HEK293T (cell line): ENCODE data around the gene BOD1.

Experiments used
- CTCF ChIA-PET: fragments of 350-600 bp; formaldehyde crosslinking; extraction: SDS; loops from one replicate; lab custom pipeline; 2021; ENCODE audit warnings: antibody characterized with exemption, inconsistent platforms; lab: Yijun Ruan, JAX
- POLR2A ChIA-PET: fragments of 350-600 bp; formaldehyde crosslinking; extraction: SDS; loops from one replicate; lab custom pipeline; 2020; ENCODE audit warnings: antibody characterized with exemption, inconsistent platforms; lab: Yijun Ruan, JAX
- DNase-seq: peaks from one replicate; pipeline ENCODE4 v3.0.0; 2012; ENCODE audit warnings: mixed read lengths; ENCODE audit errors: extremely low spot score
- ARNT ChIP-seq: fragments of 450-650 bp; IDR thresholded peaks from 2 replicates; pipeline ENCODE4 v1.6.1; 2017; ENCODE audit warnings: mild to moderate bottlenecking
- BHLHE40 ChIP-seq: fragments of 450-650 bp; IDR thresholded peaks from 2 replicates; pipeline ENCODE4 v1.6.1; 2016; ENCODE audit warnings: mild to moderate bottlenecking, moderate library complexity, borderline replicate concordance
- CTBP1 ChIP-seq: fragments of 450-650 bp; IDR thresholded peaks from 2 replicates; pipeline ENCODE4 v1.6.1; 2016; ENCODE audit warnings: borderline replicate concordance
- ELF4 ChIP-seq: fragments of 450-650 bp; IDR thresholded peaks from 2 replicates; pipeline ENCODE4 v1.6.1; 2017; ENCODE audit warnings: antibody characterized with exemption
- FOXA1 ChIP-seq: fragments of 450-650 bp; IDR thresholded peaks from 2 replicates; pipeline ENCODE4 v1.6.1; 2016; ENCODE audit warnings: mild to moderate bottlenecking
- FOXM1 ChIP-seq: fragments of 450-650 bp; IDR thresholded peaks from 2 replicates; pipeline ENCODE4 v1.6.1; 2017; ENCODE audit warnings: mild to moderate bottlenecking, borderline replicate concordance
- HDGF ChIP-seq: fragments of 450-650 bp; IDR thresholded peaks from 2 replicates; pipeline ENCODE4 v1.6.1; 2017; ENCODE audit warnings: antibody characterized with exemption, borderline replicate concordance
- L3MBTL2 ChIP-seq: fragments of 450-650 bp; conservative IDR thresholded peaks from 2 replicates; pipeline ENCODE4 v1.6.1; 2016; ENCODE audit warnings: mild to moderate bottlenecking
- LEF1 ChIP-seq: fragments of 450-650 bp; IDR thresholded peaks from 2 replicates; pipeline ENCODE4 v1.6.1; 2017; ENCODE audit warnings: mild to moderate bottlenecking, borderline replicate concordance
- NFRKB ChIP-seq: fragments of 450-650 bp; IDR thresholded peaks from 2 replicates; pipeline ENCODE4 v1.6.1; 2016; ENCODE audit warnings: mild to moderate bottlenecking, moderate library complexity
- PKNOX1 ChIP-seq: fragments of 450-650 bp; IDR thresholded peaks from 2 replicates; pipeline ENCODE4 v1.6.1; 2016
- SP1 ChIP-seq: fragments of 450-650 bp; IDR thresholded peaks from 2 replicates; pipeline ENCODE4 v1.6.1; 2017
- SUZ12 ChIP-seq: fragments of 450-650 bp; IDR thresholded peaks from 2 replicates; pipeline ENCODE4 v1.6.1; 2016; ENCODE audit warnings: mild to moderate bottlenecking
- TARDBP ChIP-seq: fragments of 450-650 bp; IDR thresholded peaks from 2 replicates; pipeline ENCODE4 v1.6.1; 2016
- ZNF384 ChIP-seq: fragments of 450-650 bp; IDR thresholded peaks from 2 replicates; pipeline ENCODE4 v1.6.1; 2016

BOD1 gene

GRCh38 chr5:173615884-173616576 lies 420 bp downstream of the BOD1 start:
- no peak for TF ChIP-seq ELF4
- TF ChIP-seq FOXA1, result no peak
- TF ChIP-seq BHLHE40, result no peak
- TF ChIP-seq SUZ12, result no peak
- TF ChIP-seq HDGF, result no peak
- no peak for TF ChIP-seq ZNF384
- TF ChIP-seq SP1, result no peak
- TF ChIP-seq LEF1, result no peak
- no peak; the same call in 1 of the 2 replicates for TF ChIP-seq L3MBTL2
- TF ChIP-seq PKNOX1, result no peak
- DNase-seq, result peak; percentile 78
- ChIA-PET CTCF (interaction anchor here (0.6 to 2.5 kb wide), 18 partner anchors 9 to 701 kb away, joined by 3 to 16 read pairs (median 4); no protein-coding TSS in a partner anchor), POLR2A (interaction anchor here (0.7 to 4.6 kb wide), 12 partner anchors 19 to 1136 kb away, joined by 3 to 28 read pairs (median 3); partner anchors contain the start of gene STC2)

- CTCF ChIA-PET, result interaction anchor here (1.6 kb wide), 1 partner anchor 697 kb away, joined by 6 read pairs; no protein-coding TSS in a partner anchor
- TF ChIP-seq ELF4 (no peak), L3MBTL2 (no peak), HDGF (no peak), ARNT (no peak), PKNOX1 (no peak), SUZ12 (no peak)
- POLR2A ChIA-PET, result interaction anchor here (0.9 to 4.6 kb wide), 2 partner anchors 304 to 359 kb away, joined by 3 to 28 read pairs; no protein-coding TSS in a partner anchor
- DNase-seq, result no peak
These were observed 1.9 kb downstream of the BOD1 start for GRCh38 chr5:173614591-173614990.

GRCh38 chr5:173613433-173614159 lies 2.9 kb downstream of the BOD1 start:
- POLR2A ChIA-PET, result no interaction called here
- CTCF ChIA-PET, result interaction anchor here (0.9 kb wide), 1 partner anchor 547 kb away, joined by 3 read pairs; no protein-coding TSS in a partner anchor
- no peak for DNase-seq
- TF ChIP-seq SUZ12 (no peak), SP1 (no peak), L3MBTL2 (no peak), FOXA1 (no peak), PKNOX1 (no peak), ZNF384 (no peak), TARDBP (no peak), NFRKB (no peak), BHLHE40 (no peak)

- CTCF ChIA-PET, result interaction anchor here (0.9 kb wide), 1 partner anchor 548 kb away, joined by 3 read pairs; no protein-coding TSS in a partner anchor
- no peak for DNase-seq
- POLR2A ChIA-PET, result no interaction called here
- no peak for TF ChIP-seq ZNF384
- TF ChIP-seq ARNT, result no peak
- TF ChIP-seq ELF4, result no peak
- no peak for TF ChIP-seq FOXM1
- TF ChIP-seq TARDBP, result no peak
- TF ChIP-seq PKNOX1, result no peak
- no peak for TF ChIP-seq HDGF
These were observed 3.5 kb downstream of the BOD1 start for GRCh38 chr5:173612948-173613347.

GRCh38 chr5:173611706-173612105 lies 4.7 kb downstream of the BOD1 start:
- POLR2A ChIA-PET, result no interaction called here
- TF ChIP-seq FOXM1, result no peak
- no peak for TF ChIP-seq LEF1
- no peak for TF ChIP-seq TARDBP
- TF ChIP-seq ELF4, result no peak
- TF ChIP-seq CTBP1, result no peak
- CTCF ChIA-PET, result no interaction called here
- no peak for DNase-seq

- ChIA-PET POLR2A (no interaction called here), CTCF (interaction anchor here (1.2 kb wide), 1 partner anchor 12 kb away, joined by 6 read pairs; the partner anchor contains the start of gene BOD1)
- TF ChIP-seq L3MBTL2 (no peak), ZNF384 (no peak), LEF1 (no peak)
- no peak for DNase-seq
These were observed 12.3 kb downstream of the BOD1 start for GRCh38 chr5:173604141-173604540.
